NCI-H187 treated with DMSO at 0.1 percent for 48 hours (cell line): Measurements from ENCODE around the gene CARMIL3.
"Not testable (repeated sequence)": the region's sequence is repeated elsewhere in the genome, so short reads cannot be mapped to it uniquely, and the experiment has no call there.

Source experiments
- DNase-seq: peaks from one replicate; lab custom pipeline; 2025; lab: John Stamatoyannopoulos, UW

Gene CARMIL3

DNA sequence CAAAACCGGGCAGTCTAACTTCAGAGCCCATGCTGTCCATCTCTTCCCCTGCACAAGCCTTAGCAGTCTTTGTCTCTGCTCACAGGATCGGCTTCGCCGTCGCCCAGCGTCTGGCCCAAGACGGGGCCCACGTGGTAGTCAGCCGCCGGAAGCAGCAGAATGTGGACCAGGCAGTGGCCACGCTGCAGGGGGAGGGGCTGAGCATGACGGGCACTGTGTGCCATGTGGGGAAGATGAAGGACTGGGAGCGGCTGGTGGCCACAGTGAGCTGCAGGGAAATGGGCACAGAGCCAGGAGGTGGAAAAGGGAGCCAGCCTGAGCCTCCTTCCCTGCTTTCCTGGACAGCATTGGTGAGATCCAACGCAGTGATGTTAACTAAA lies 14.2 kb upstream of the CARMIL3 start:
- no peak for DNase-seq

DNA sequence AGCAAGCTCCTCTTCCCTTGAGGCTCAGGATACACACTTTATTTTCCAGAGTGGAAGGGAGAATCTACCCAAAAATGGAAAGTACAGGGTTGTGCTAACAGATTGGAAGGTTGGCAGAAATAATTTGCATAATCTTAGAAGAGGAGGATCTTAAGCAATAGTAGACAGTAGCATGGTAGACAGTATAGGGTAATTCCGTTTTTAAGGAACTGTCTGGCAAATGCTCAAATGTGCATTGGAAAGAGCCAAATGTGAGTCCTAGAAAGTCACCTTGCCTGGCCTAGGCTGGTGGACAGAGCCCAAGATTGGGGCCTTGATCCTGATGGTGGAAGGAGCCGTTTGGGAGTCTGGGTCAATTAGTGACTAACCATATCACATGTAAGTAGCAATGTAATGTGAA lies 13.1 kb upstream of the CARMIL3 start:
- no peak for DNase-seq

GRCh38 chr14:24040692-24041091 lies 11.1 kb upstream of the CARMIL3 start:
- no peak for DNase-seq

DNA sequence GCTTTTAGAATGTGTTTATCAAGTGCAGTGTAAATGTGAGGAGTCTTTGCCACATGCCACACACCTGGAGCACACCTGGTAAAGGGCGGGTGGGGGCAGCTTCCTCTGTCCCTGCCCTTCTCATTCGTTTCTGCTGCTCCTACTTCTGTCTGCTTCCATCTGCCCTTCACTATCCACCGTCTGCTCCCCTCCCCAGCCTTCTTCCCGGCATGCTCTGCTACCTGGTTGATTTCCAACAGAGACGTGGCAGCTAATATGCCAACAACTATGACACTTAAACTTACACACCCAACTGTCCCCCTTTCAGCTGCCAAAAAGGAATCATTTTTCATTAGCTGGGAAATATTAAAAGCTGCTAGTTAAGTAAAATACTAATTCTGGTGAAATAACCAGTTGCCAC lies 9.1 kb upstream of the CARMIL3 start:
- DNase-seq = no peak

DNA sequence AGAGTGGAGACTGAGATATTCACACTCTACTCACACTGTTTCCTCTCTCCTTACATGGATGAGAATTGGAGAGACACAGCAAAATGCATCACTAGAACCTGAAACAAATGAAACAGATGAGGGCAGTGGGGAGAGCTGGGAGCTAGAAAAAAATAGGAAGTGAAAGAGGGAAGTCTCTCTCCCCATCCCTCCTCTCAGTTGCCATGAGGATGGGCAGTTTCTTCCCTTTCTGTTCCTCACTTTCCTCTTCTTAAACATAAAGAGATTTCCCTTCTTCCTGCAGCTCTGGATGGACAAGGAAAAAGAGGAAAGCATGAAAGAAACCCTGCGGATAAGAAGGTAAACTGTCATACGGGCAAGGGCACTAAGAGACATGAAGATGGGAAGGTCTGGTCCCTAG lies 2.8 kb upstream of the CARMIL3 start:
- DNase-seq = not testable (repeated sequence)

GRCh38 chr14:24050753-24051152 lies 1.1 kb upstream of the CARMIL3 start:
- DNase-seq = not testable (repeated sequence)

DNA sequence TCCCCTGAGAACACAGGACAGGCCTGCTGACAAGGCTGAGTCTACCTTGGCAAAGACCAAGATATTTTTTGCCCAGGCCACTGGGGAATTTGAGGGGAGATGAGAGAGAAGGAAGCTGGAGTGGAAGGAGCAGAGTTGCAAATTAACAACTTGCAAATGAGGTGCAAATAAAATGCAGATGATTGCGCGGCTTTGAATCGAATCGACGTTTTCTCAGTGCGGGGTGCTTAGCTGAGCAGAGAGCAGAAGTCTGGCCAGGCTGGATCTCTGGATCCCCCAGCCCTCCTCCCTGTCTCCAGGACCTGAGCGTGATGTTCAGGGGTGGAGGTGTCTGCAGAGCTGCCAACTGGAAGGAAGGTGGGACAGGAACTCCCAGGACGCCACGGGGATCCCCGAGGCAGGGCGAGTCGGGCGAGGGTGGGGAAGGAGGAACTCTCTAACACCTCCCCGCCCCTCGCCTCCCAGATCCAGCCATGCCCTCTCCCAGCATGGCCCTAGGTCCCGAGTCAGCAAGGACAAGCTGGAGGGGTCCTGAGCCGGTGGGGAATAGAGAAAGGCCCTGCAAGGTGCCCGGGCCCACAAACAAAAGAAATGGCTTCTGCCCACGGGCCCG lies 527 bp upstream of the CARMIL3 start:
- DNase-seq = no peak

GRCh38 chr14:24052656-24053547 lies 1.1 kb downstream of the CARMIL3 start:
- DNase-seq = no peak

DNA sequence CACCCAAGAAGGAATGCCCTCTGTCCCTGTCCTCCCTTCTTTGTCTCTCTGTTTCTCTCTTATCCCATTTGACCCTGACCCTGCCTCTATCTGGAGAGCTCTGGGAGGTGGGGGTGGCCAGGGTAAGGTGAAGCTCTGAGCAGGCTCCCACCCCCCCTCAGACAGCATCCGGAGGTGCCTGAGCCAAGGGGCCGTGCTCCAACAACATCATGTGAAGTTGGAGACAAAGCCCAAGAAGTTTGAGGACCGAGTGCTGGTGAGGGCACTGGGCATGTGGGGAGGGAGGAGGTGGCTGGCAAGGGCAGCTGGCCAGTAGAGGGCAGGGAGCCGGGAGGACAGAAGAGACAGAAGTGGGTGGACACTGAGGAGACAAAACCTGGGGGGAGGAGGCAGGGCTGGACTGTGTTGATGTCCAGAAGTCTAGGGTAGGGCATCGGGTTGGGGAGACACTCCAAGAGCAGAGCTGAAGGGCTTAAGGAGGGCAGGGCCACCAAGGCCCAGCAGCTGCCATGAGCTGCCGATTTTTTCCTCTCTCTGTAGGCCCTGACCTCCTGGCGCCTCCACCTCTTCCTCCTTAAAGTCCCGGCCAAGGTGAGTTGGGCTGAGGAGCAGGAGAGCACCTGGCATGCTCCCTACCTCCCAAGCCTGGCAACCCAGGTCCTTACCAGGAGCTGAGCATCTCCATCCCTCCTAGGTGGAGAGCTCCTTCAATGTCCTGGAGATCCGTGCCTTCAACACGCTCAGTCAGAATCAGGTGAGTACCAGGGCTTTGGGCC lies 1.9 kb downstream of the CARMIL3 start:
- no peak for DNase-seq

DNA sequence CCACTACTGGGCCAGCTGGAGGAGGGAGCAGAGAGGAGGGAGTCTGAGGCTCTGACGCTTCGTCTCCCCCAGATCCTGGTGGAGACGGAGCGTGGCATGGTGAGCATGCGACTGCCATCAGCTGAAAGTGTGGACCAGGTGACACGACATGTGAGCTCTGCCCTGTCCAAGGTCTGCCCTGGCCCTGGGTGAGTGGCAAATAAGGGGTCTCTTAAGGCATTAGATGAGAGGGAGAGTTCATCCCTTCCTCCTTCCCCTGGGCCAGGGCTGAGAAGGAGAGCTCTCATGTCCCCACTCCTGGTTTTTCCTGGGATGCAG lies 2.5 kb downstream of the CARMIL3 start:
- no peak for DNase-seq

DNA sequence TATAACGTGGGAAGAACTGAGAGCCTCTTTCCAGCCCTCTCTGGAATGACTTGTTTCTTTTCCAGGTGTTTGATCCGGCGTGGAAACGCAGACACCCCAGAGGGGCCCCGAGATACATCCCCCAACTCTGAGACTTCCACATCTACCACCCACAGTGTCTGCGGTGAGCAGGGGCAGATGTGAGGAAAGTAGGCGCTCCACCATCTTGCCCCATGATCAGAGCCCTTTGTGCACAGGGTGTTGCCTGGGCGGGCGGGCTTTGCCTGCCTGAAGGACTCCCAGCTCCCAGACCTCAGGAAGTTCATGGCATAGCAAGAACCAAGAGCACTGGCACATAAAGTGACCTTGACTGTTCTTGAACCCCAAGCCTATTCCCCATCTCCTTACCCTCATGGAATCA lies 2.8 kb downstream of the CARMIL3 start:
- DNase-seq = no peak

GRCh38 chr14:24055971-24056799 lies 4.4 kb downstream of the CARMIL3 start:
- no peak for DNase-seq

DNA sequence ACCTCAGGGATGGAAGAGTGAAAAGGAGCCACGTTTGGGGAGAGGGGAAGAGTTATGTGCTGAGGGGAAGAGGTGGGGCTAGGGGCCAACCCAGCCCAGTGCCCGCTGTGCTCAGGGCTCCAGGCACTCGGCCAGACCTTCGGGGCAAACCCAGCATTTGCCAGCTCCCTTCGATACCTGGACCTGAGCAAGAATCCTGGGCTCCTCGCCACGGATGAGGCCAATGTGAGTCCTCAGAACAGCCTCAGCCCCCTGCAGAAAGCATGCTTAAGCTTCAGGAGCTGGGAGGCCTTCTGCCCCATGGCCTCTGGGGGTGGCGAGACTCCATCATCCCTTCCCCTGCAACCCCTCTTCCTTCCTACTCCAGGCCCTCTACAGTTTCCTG lies 5.0 kb downstream of the CARMIL3 start:
- DNase-seq = no peak

GRCh38 chr14:24057271-24057670 lies 5.5 kb downstream of the CARMIL3 start:
- no peak for DNase-seq

GRCh38 chr14:24057867-24058259 lies 6.1 kb downstream of the CARMIL3 start:
- no peak for DNase-seq

DNA sequence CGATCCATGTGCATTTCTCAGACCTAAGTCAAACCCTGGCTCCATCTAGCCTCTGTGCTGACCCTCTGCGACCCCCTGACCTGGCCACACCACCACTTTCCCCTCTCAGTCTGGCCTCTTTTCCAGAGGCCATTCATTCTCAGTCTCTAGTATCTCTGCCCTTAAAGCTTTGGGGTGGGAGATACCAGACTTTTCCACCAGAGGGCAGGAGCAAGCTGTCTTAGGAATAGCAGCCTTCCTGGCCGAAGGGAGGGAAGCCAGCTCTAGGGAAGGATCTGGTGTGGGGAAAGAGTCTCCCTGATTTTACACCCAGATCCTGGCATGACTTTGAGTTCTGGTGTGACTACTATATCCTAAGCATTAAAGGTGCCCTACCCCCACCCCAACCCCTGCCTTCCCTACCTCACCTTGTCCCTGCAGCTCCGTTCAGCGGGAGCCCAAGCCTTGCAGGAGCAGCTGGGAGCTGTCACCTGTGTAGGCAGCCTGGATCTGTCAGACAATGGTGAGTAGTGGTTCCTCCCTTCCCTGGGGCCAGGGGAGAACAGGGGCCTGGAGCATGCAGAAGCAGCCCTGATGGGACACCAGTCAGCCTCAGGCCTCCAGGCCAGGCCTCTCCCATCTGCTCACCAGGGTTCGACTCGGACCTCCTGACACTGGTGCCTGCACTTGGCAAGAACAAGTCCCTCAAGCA lies 6.6 kb downstream of the CARMIL3 start:
- DNase-seq = no peak

- DNase-seq = no peak
These were observed 7.2 kb downstream of the CARMIL3 start for GRCh38 chr14:24058951-24059475.

DNA sequence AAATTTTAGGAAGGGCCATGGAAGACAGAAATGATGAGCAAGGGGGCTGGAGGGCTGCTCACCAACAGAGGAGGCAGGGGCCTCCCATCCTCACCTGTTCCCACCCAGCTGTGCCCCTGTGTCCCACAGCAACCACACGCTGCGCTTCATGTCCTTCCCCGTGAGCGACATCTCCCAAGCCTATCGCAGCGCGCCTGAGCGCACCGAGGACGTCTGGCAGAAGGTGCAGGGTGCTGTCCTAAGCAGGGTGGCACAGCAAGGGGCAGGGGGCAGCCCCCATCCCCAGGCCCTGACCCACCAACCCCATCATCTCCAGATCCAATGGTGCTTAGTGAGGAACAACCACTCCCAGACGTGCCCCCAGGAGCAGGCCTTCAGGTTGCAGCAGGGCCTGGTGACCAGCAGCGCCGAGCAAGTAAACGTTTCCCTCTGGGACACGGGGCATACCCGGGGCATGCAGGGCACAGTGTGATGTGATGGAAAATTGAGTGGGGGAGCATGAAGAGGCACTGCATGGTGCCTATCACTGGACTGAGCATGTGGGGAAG lies 8.1 kb downstream of the CARMIL3 start:
- no peak for DNase-seq

DNA sequence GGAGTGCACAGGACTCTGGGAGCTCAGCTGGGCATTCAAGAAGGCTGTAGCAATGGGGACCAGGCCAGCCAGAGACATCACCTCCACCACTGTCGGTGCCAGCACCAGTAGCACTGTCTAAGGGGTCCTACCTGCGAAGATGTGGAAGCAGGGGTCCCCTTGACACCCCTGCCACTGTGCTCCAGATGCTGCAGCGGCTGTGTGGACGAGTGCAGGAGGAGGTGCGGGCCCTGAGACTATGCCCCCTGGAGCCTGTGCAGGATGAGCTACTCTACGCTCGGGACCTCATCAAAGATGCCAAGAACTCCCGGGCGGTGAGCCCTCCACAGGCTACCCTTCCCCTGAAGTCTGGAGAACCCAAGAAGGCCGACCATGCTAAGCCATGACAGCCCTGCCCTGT lies 8.6 kb downstream of the CARMIL3 start:
- DNase-seq = no peak

DNA sequence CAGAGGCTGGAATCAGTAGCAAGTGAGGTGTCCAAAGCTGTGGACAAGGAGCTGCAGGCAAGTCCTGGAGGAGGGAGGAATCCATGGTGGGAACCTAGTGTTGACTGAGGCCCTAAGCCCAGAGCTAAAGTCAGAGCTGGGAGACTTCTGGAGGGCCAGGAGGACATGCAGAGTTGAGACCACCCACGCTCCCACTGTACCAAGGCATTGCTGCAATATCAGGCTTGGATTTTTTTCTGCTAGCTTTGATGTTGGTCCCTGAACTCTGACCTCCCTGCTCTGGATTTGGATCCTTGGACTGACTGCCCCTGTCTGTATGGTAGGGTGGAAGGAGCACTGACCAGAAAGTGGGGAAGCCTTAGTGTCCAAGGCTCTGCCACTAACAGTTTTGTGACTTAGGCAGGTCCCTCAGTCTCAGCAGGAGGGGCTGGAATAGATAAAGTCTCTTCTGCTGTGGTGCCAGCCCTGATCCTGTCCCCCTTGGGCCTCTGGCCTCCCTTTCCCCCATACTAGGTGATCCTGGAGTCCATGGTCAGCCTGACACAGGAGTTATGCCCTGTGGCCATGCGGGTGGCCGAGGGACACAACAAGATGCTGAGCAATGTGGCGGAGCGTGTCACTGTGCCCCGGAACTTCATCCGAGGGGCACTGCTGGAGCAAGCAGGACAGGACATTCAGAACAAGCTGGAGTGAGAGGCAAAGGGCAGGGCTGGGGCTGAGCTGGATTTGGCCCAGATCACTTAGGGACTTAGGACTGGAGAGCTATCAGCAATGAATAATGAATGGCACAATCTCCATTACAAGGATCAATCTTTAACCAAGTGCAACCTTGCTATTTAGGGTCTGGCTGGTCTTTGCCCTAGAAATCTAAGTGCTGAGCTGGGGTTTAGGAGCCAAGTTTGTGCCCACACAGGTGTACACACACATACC lies 9.4 kb downstream of the CARMIL3 start:
- DNase-seq = no peak
